HEK293 (cell line): Measurements from ENCODE around the gene TEDC2.
A peak's percentile ranks its signal among the peaks of the same experiment; 100 is the strongest.

ENCODE experiments used
- GFI1B ChIP-seq: fragments of 450-650 bp; formaldehyde crosslinking; IDR thresholded peaks from 2 replicates; pipeline ENCODE4 v1.5.1; 2016; ENCODE audit warnings: missing biosample characterization, missing genetic modification characterization
- ZBTB20 ChIP-seq: fragments of 450-650 bp; formaldehyde crosslinking; IDR thresholded peaks from 2 replicates; pipeline ENCODE4 v1.5.1; 2016; ENCODE audit warnings: missing biosample characterization, missing genetic modification characterization
- ZFP37 ChIP-seq: fragments of 450-650 bp; formaldehyde crosslinking; IDR thresholded peaks from 2 replicates; pipeline ENCODE4 v1.5.1; 2016; ENCODE audit warnings: missing biosample characterization, missing genetic modification characterization
- ZNF114 ChIP-seq: fragments of 450-650 bp; formaldehyde crosslinking; IDR thresholded peaks from 2 replicates; pipeline ENCODE4 v1.5.0; 2017; ENCODE audit warnings: missing biosample characterization, missing genetic modification characterization
- ZNF121 ChIP-seq: fragments of 450-650 bp; formaldehyde crosslinking; IDR thresholded peaks from 2 replicates; pipeline ENCODE4 v1.5.1; 2016; ENCODE audit warnings: missing biosample characterization, missing genetic modification characterization
- ZNF157 ChIP-seq: fragments of 450-650 bp; formaldehyde crosslinking; IDR thresholded peaks from 2 replicates; pipeline ENCODE4 v1.5.1; 2016; ENCODE audit warnings: missing biosample characterization, missing genetic modification characterization
- ZNF341 ChIP-seq: fragments of 450-650 bp; formaldehyde crosslinking; IDR thresholded peaks from 2 replicates; pipeline ENCODE4; 2016; ENCODE audit warnings: low read depth, missing biosample characterization, missing genetic modification characterization
- ZNF350 ChIP-seq: fragments of 450-650 bp; formaldehyde crosslinking; IDR thresholded peaks from 2 replicates; pipeline ENCODE4 v1.5.0; 2017; ENCODE audit warnings: missing biosample characterization, mild to moderate bottlenecking, missing genetic modification characterization
- ZNF600 ChIP-seq: fragments of 450-650 bp; formaldehyde crosslinking; IDR thresholded peaks from 2 replicates; pipeline ENCODE4 v1.5.1; 2016; ENCODE audit warnings: missing biosample characterization, missing genetic modification characterization
- TF ChIP-seq, protein P1 (sequence below): fragments of 450-650 bp; formaldehyde crosslinking; IDR thresholded peaks from 2 replicates; pipeline ENCODE4 v1.5.1; 2016; ENCODE audit warnings: missing biosample characterization, missing genetic modification characterization
- TF ChIP-seq, protein P2 (sequence below): fragments of 450-650 bp; formaldehyde crosslinking; IDR thresholded peaks from 2 replicates; pipeline ENCODE4 v1.5.1; 2016; ENCODE audit warnings: missing biosample characterization, missing genetic modification characterization
- TF ChIP-seq, protein P3 (sequence below): fragments of 450-650 bp; formaldehyde crosslinking; IDR thresholded peaks from 2 replicates; pipeline ENCODE4 v1.5.1; 2017; ENCODE audit warnings: missing biosample characterization, missing genetic modification characterization
- TF ChIP-seq, protein P4 (sequence below): fragments of 450-650 bp; formaldehyde crosslinking; optimal IDR thresholded peaks from 2 replicates; pipeline ENCODE3; 2016; ENCODE audit warnings: missing biosample characterization, mild to moderate bottlenecking, missing genetic modification characterization
- TF ChIP-seq, protein P5 (sequence below): fragments of 450-650 bp; formaldehyde crosslinking; IDR thresholded peaks from 2 replicates; pipeline ENCODE4 v1.5.1; 2016; ENCODE audit warnings: missing biosample characterization, missing genetic modification characterization
- TF ChIP-seq, protein P6 (sequence below): fragments of 450-650 bp; formaldehyde crosslinking; IDR thresholded peaks from 2 replicates; pipeline ENCODE4 v1.5.1; 2016; ENCODE audit warnings: missing biosample characterization, missing genetic modification characterization, borderline replicate concordance
- TF ChIP-seq, protein P7 (sequence below): fragments of 450-650 bp; formaldehyde crosslinking; IDR thresholded peaks from 2 replicates; pipeline ENCODE4 v1.5.1; 2016; ENCODE audit warnings: missing biosample characterization, missing genetic modification characterization

TEDC2 gene

DNA sequence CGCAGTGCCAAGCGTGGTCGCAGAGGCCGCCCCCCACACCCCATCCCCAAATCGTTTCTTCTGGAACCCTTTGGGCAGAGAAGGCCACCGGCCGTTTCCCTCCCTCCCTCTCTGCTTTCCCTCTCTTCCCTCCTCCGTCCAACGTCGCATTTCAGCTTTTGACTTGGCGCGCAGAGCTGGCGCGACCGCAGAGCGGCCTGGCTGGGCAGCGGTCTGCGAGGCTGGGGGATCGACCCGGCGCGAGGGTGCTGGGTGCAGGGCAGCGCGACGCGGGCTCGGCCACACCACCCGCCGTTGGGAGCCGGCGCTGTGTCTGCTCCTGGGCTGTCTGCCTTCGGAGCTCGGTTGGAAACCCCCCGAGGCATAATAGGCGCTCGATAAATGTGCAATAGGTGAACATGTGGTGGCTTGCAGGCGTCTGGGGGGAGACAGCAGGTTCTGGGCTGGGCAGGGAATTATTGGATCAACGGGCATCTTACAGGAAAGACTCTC lies 8.4 kb downstream of the TEDC2 start (continued):
- TF ChIP-seq ZNF600 (tag by site-specific recombination) (peak; percentile 53), ZNF341 (no peak; the same call in 1 of the 2 replicates), ZFP37 (tag by site-specific recombination) (peak; percentile 35; the same call in 1 of the 2 replicates), ZNF157 (no peak), ZNF121 (tag by site-specific recombination) (0 out of 2 replicates have a peak, but pooled peaks have one; percentile 9), ZBTB20 (tag by site-specific recombination) (peak; percentile 58), ZNF114 (tag by site-specific recombination) (no peak), GFI1B (no peak), ZNF350 (no peak)
- TF ChIP-seq, protein P1, sequence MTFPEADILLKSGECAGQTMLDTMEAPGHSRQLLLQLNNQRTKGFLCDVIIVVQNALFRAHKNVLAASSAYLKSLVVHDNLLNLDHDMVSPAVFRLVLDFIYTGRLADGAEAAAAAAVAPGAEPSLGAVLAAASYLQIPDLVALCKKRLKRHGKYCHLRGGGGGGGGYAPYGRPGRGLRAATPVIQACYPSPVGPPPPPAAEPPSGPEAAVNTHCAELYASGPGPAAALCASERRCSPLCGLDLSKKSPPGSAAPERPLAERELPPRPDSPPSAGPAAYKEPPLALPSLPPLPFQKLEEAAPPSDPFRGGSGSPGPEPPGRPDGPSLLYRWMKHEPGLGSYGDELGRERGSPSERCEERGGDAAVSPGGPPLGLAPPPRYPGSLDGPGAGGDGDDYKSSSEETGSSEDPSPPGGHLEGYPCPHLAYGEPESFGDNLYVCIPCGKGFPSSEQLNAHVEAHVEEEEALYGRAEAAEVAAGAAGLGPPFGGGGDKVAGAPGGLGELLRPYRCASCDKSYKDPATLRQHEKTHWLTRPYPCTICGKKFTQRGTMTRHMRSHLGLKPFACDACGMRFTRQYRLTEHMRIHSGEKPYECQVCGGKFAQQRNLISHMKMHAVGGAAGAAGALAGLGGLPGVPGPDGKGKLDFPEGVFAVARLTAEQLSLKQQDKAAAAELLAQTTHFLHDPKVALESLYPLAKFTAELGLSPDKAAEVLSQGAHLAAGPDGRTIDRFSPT (tag by site-specific recombination), result peak; percentile 31
- TF ChIP-seq, protein P2, sequence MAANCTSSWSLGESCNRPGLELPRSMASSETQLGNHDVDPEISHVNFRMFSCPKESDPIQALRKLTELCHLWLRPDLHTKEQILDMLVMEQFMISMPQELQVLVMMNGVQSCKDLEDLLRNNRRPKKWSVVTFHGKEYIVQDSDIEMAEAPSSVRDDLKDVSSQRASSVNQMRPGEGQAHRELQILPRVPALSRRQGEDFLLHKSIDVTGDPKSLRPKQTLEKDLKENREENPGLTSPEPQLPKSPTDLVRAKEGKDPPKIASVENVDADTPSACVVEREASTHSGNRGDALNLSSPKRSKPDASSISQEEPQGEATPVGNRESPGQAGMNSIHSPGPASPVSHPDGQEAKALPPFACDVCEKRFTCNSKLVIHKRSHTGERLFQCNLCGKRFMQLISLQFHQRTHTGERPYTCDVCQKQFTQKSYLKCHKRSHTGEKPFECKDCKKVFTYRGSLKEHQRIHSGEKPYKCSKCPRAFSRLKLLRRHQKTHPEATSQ (tag by site-specific recombination), result 0 out of 2 replicates have a peak, but pooled peaks have one; percentile 56
- TF ChIP-seq, protein P3, sequence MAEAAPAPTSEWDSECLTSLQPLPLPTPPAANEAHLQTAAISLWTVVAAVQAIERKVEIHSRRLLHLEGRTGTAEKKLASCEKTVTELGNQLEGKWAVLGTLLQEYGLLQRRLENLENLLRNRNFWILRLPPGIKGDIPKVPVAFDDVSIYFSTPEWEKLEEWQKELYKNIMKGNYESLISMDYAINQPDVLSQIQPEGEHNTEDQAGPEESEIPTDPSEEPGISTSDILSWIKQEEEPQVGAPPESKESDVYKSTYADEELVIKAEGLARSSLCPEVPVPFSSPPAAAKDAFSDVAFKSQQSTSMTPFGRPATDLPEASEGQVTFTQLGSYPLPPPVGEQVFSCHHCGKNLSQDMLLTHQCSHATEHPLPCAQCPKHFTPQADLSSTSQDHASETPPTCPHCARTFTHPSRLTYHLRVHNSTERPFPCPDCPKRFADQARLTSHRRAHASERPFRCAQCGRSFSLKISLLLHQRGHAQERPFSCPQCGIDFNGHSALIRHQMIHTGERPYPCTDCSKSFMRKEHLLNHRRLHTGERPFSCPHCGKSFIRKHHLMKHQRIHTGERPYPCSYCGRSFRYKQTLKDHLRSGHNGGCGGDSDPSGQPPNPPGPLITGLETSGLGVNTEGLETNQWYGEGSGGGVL, result peak; percentile 33; the same call in 1 of the 2 replicates
- TF ChIP-seq, protein P4, sequence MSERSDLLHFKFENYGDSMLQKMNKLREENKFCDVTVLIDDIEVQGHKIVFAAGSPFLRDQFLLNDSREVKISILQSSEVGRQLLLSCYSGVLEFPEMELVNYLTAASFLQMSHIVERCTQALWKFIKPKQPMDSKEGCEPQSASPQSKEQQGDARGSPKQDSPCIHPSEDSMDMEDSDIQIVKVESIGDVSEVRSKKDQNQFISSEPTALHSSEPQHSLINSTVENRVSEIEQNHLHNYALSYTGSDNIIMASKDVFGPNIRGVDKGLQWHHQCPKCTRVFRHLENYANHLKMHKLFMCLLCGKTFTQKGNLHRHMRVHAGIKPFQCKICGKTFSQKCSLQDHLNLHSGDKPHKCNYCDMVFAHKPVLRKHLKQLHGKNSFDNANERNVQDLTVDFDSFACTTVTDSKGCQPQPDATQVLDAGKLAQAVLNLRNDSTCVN (tag by site-specific recombination), result peak; percentile 81
- TF ChIP-seq, protein P5, sequence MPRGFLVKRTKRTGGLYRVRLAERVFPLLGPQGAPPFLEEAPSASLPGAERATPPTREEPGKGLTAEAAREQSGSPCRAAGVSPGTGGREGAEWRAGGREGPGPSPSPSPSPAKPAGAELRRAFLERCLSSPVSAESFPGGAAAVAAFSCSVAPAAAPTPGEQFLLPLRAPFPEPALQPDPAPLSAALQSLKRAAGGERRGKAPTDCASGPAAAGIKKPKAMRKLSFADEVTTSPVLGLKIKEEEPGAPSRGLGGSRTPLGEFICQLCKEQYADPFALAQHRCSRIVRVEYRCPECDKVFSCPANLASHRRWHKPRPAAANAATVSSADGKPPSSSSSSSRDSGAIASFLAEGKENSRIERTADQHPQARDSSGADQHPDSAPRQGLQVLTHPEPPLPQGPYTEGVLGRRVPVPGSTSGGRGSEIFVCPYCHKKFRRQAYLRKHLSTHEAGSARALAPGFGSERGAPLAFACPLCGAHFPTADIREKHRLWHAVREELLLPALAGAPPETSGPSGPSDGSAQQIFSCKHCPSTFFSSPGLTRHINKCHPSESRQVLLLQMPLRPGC (tag by site-specific recombination), result 0 out of 2 replicates have a peak, but pooled peaks have one; percentile 12
- TF ChIP-seq, protein P6, sequence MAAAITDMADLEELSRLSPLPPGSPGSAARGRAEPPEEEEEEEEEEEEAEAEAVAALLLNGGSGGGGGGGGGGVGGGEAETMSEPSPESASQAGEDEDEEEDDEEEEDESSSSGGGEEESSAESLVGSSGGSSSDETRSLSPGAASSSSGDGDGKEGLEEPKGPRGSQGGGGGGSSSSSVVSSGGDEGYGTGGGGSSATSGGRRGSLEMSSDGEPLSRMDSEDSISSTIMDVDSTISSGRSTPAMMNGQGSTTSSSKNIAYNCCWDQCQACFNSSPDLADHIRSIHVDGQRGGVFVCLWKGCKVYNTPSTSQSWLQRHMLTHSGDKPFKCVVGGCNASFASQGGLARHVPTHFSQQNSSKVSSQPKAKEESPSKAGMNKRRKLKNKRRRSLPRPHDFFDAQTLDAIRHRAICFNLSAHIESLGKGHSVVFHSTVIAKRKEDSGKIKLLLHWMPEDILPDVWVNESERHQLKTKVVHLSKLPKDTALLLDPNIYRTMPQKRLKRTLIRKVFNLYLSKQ (tag by site-specific recombination), result no peak
- TF ChIP-seq, protein P7, sequence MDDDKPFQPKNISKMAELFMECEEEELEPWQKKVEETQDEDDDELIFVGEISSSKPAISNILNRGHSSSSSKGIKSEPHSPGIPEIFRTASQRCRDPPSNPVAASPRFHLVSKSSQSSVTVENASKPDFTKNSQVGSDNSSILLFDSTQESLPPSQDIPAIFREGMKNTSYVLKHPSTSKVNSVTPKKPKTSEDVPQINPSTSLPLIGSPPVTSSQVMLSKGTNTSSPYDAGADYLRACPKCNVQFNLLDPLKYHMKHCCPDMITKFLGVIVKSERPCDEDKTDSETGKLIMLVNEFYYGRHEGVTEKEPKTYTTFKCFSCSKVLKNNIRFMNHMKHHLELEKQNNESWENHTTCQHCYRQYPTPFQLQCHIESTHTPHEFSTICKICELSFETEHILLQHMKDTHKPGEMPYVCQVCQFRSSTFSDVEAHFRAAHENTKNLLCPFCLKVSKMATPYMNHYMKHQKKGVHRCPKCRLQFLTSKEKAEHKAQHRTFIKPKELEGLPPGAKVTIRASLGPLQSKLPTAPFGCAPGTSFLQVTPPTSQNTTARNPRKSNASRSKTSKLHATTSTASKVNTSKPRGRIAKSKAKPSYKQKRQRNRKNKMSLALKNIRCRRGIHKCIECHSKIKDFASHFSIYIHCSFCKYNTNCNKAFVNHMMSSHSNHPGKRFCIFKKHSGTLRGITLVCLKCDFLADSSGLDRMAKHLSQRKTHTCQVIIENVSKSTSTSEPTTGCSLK, result no peak
